ENCODE measurements around the gene PCDH9.

DNA sequence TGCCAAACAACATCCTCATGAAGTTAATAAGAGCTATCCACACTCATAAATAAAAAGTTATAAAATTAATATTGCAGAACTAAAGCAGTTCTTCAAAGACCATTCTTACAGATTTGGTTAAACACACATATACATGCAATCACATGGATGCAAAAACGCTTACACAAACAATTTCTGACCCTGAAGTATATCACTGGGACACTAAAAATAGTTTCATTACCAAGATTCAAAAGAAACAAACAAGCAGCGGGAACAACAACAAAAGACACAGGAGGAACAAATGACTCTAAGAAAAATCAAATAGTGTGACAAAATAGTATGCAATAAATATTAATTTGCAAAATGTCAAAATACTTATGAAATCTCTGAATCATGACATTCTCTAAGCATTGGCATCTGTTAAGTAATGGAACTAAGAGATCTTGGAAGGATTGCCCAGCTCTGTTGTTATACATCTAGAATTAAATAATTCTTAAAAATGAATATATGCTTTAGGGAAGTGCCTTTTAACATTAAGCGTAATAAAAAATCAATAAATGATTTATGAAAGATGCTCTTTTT is 132.2 kb downstream of the PCDH9 start:
- TF ChIP-seq, protein P1, sequence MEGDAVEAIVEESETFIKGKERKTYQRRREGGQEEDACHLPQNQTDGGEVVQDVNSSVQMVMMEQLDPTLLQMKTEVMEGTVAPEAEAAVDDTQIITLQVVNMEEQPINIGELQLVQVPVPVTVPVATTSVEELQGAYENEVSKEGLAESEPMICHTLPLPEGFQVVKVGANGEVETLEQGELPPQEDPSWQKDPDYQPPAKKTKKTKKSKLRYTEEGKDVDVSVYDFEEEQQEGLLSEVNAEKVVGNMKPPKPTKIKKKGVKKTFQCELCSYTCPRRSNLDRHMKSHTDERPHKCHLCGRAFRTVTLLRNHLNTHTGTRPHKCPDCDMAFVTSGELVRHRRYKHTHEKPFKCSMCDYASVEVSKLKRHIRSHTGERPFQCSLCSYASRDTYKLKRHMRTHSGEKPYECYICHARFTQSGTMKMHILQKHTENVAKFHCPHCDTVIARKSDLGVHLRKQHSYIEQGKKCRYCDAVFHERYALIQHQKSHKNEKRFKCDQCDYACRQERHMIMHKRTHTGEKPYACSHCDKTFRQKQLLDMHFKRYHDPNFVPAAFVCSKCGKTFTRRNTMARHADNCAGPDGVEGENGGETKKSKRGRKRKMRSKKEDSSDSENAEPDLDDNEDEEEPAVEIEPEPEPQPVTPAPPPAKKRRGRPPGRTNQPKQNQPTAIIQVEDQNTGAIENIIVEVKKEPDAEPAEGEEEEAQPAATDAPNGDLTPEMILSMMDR (IDR thresholded peaks at IDR 0.05; ENCODE audit: insufficient read depth, low read depth, low read length) = no peak
- TF ChIP-seq EZH2 (IDR thresholded peaks at IDR 0.05; ENCODE audit: insufficient read depth, low read length) = no peak

Data from astrocyte (in vitro differentiated cells and primary cell).